GM12801 (cell line): Measurements from ENCODE around the gene MAP1LC3B2.

Source experiments
- TF ChIP-seq, protein P1 (sequence below): IDR thresholded peaks from one replicate; pipeline ENCODE4 v1.5.1; 2011; ENCODE audit warnings: control low read depth; ENCODE audit not compliant: insufficient read length; ENCODE audit errors: extremely low read depth

Gene MAP1LC3B2

DNA sequence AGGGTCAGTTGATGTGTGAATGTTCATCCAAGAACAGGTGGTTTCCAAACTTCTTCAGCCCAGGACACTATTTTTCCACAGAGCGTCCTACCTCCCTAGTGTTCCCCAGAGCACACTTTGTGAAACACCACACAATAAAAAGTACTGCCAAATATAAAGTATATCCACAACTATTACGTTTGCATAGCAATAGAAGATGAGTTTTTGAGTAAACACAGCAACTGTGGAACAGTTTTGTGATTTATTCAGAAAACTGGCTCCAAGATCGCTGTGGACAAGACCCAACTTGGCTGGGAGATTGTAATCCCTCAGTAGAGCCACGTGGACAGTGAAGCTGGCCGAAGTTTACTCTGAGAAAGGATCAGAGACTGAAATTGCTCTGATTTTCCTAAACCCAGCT is 14.5 kb upstream of the MAP1LC3B2 start:
- TF ChIP-seq, protein P1, sequence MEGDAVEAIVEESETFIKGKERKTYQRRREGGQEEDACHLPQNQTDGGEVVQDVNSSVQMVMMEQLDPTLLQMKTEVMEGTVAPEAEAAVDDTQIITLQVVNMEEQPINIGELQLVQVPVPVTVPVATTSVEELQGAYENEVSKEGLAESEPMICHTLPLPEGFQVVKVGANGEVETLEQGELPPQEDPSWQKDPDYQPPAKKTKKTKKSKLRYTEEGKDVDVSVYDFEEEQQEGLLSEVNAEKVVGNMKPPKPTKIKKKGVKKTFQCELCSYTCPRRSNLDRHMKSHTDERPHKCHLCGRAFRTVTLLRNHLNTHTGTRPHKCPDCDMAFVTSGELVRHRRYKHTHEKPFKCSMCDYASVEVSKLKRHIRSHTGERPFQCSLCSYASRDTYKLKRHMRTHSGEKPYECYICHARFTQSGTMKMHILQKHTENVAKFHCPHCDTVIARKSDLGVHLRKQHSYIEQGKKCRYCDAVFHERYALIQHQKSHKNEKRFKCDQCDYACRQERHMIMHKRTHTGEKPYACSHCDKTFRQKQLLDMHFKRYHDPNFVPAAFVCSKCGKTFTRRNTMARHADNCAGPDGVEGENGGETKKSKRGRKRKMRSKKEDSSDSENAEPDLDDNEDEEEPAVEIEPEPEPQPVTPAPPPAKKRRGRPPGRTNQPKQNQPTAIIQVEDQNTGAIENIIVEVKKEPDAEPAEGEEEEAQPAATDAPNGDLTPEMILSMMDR = no peak

DNA sequence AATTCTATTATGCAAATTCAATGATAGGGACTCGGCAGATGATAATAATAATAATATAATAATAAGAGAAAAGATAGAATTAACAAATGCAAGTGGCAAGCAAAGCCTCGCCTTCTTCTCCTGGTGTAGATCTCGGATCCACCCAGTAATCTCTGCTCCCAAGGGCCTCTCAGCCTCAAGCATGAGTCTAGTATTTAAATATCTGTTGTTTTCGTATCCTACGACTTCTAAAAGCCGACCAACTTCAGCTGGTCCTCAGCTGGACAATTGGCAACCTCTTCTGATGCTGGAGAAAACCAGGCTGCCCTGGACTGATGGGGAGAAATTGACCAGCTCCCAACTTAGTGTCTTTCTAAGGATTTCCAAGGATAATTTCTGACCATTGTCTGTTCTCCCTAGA is 14.0 kb upstream of the MAP1LC3B2 start:
- TF ChIP-seq, protein P1 = no peak

DNA sequence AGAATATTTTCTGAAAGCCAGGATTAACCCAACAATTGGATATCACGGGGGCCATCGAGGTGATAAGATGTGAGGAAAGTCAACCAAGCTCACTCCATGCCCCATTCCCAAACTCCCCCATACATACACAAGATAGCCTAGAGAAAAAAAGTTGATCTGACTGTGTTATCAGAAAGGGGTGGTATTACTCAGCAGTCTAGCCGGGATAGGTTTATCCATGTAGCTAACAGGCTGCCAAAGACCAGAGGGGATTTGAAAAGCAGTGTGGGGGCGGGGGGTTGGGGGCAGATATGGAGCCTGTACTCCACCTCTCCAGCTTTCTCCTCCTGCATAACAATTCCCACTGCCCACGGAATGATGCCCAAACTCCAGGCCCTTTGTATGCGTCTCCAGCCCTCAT is 13.2 kb upstream of the MAP1LC3B2 start:
- TF ChIP-seq, protein P1 = no peak

DNA sequence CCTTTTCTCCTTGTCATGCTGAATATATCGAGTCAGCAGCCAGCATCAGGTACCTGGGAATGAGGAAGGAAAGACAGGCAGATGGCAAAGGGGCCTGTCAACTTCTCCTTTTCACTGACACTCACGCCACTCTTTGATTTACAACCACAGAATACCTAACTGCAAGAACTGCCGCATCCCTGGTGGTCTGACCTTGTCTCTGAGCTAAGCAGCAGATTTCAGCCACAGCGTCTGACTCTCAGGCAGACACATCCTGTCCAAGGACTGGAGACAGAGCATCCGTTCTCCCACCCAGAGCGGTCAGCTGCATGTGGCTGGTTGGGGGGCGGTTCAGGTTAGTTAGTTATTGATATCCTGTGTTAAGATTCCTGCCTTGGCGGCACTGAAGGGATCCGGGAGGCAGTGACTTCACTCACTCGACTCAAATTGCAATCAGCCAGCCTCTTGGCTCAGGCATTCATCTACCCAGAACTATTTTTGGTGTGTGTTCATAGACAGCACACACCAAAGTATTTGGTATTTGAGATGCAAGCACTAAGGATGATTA is 11.2 kb upstream of the MAP1LC3B2 start:
- TF ChIP-seq, protein P1 = no peak

DNA sequence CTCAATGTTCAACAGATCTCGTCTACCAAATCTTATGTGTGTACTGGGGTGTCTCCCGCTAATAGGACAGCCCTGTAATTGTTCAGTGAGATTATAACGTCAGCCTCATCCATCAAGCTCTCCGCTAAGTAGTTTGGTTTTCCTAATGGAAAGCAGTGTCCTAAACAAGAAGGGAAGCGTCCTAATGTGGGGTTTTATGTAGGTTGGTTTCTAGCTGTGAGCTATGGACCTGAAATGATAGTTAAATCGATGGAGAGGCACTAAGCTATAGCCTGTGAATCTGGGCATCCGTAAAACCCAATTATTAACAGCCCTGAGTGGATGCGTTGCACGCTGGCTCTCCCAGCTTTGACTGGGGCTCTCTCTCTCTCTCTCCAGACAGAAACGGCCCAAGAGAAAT is 9.2 kb upstream of the MAP1LC3B2 start:
- TF ChIP-seq, protein P1 = no peak

DNA sequence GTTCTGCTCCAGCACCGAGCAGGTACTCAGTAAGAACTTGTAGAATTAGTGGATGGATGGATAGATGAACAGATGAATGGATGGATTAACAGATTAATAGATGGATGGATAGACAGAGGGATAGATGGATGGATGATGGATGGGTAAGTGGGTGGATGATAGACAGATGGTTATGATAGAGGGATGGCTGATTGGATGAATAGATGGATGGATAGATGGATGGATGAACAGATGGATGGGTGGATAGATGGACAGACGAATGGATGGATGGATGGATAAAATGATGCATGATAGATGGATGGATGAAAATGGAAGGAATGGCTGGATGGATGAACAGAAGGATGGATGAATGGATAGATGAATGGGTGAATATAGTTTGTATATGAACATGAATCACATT is 8.0 kb upstream of the MAP1LC3B2 start:
- TF ChIP-seq, protein P1 = no peak

DNA sequence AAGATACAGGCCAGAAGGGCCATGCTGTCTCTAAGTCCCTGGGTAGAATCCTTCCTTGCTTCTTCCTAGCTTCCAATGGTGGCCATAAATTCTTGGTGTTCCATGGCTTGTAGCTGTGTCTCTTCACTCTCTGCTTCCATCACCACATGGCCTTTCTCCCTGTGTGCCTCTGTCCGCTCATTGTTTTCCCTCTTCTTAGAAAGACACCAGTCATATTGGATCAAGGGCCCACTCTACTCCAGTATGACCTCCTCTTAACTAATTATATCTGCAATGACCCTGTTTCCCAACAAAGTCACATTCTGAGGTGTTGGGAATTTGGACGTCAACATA is 7.6 kb upstream of the MAP1LC3B2 start:
- TF ChIP-seq, protein P1 = no peak
